ENCODE measurements around the gene CLCN7. TPM values are rescaled to one million over a fixed set of nuclear protein-coding genes. Genes with fewer than 3 reads are reported as not detected.

The CLCN7 gene
- total RNA-seq, 1 donor from 2014 or later: 98.1 TPM

DNA sequence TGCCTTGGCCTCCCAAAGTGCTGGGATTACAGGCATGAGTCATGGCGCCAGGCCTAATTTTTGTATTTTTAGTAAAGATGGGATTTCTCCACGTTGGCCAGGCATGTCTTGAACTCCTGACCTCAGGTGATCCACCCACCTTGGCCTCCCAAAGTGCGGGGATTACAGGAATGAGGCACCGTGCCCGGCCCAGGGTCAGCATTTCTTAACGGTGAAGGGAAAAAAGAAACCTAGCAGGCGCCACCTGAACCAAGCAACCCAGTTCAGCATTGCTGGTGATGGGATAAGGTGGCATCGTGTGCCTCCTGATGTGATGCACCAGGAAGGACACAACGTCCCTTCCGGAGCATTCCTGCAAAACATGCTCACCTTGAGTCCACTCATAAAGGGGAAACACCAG, 2.2 kb upstream of the CLCN7 start:
- Mint-ChIP-seq H3K27ac (no peak overlapping the region), H3K36me3 (no peaks in the 10 kb centered on the region), H3K9me3 (no peaks in the 10 kb centered on the region)

GRCh38 chr16:1475552-1476114, 805 bp upstream of the CLCN7 start:
- no peaks in the 10 kb centered on the region for H3K36me3 Mint-ChIP-seq
- peaks cover 5% of the 10 kb centered on the region for H3K4me1 Mint-ChIP-seq (ENCODE audit: unreplicated experiment)
- peak overlapping the region; percentile 88 for H3K4me3 Mint-ChIP-seq
- H3K27me3 Mint-ChIP-seq: no peaks in the 10 kb centered on the region
- H3K9me3 Mint-ChIP-seq: no peaks in the 10 kb centered on the region
- DNase-seq (ENCODE audit: extremely low spot score, unreplicated experiment): no peak
- TF ChIP-seq, protein P1, sequence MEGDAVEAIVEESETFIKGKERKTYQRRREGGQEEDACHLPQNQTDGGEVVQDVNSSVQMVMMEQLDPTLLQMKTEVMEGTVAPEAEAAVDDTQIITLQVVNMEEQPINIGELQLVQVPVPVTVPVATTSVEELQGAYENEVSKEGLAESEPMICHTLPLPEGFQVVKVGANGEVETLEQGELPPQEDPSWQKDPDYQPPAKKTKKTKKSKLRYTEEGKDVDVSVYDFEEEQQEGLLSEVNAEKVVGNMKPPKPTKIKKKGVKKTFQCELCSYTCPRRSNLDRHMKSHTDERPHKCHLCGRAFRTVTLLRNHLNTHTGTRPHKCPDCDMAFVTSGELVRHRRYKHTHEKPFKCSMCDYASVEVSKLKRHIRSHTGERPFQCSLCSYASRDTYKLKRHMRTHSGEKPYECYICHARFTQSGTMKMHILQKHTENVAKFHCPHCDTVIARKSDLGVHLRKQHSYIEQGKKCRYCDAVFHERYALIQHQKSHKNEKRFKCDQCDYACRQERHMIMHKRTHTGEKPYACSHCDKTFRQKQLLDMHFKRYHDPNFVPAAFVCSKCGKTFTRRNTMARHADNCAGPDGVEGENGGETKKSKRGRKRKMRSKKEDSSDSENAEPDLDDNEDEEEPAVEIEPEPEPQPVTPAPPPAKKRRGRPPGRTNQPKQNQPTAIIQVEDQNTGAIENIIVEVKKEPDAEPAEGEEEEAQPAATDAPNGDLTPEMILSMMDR (conservative IDR thresholded peaks at IDR 0.05): no peak
- peak overlapping the region; percentile 81 for H3K27ac Mint-ChIP-seq

More for the DNA sequence above, 2.2 kb upstream of the CLCN7 start:
- TF ChIP-seq, protein P1 (conservative IDR thresholded peaks at IDR 0.05): no peak
- H3K4me1 Mint-ChIP-seq (ENCODE audit: unreplicated experiment): peaks cover 5% of the 10 kb centered on the region
- H3K27me3 Mint-ChIP-seq: peaks cover 7% of the 10 kb centered on the region
- H3K4me3 Mint-ChIP-seq: no peak overlapping the region
- DNase-seq (ENCODE audit: extremely low spot score, unreplicated experiment): no peak

GRCh38 chr16:1474082-1474795, 589 bp downstream of the CLCN7 start:
- Mint-ChIP-seq H3K27me3 (no peaks in the 10 kb centered on the region), H3K9me3 (no peaks in the 10 kb centered on the region), H3K4me1 (ENCODE audit: unreplicated experiment) (peaks cover 13% of the 10 kb centered on the region), H3K4me3 (peak overlapping the region; percentile 89), H3K27ac (peak overlapping the region; percentile 85), H3K36me3 (no peaks in the 10 kb centered on the region)
- DNase-seq (ENCODE audit: extremely low spot score, unreplicated experiment): no peak
- TF ChIP-seq, protein P1 (conservative IDR thresholded peaks at IDR 0.05): no peak

- no peaks in the 10 kb centered on the region for H3K36me3 Mint-ChIP-seq
- H3K9me3 Mint-ChIP-seq: no peaks in the 10 kb centered on the region
- peak overlapping the region; percentile 84 for H3K27ac Mint-ChIP-seq
- no peak for DNase-seq (ENCODE audit: extremely low spot score, unreplicated experiment)
- H3K4me1 Mint-ChIP-seq (ENCODE audit: unreplicated experiment): peaks cover 13% of the 10 kb centered on the region
- TF ChIP-seq, protein P1 (conservative IDR thresholded peaks at IDR 0.05): no peak
- H3K27me3 Mint-ChIP-seq: no peaks in the 10 kb centered on the region
- H3K4me3 Mint-ChIP-seq: peak overlapping the region; percentile 82
Measured at GRCh38 chr16:1472974-1473373, 1.9 kb downstream of the CLCN7 start.

- H3K27ac Mint-ChIP-seq: peak overlapping the region; percentile 68
- H3K36me3 Mint-ChIP-seq: no peaks in the 10 kb centered on the region
- peak overlapping the region; percentile 28 for H3K4me3 Mint-ChIP-seq
- DNase-seq (ENCODE audit: extremely low spot score, unreplicated experiment): peak; percentile 62
- H3K4me1 Mint-ChIP-seq (ENCODE audit: unreplicated experiment): peaks cover 13% of the 10 kb centered on the region
- H3K9me3 Mint-ChIP-seq: no peaks in the 10 kb centered on the region
- no peaks in the 10 kb centered on the region for H3K27me3 Mint-ChIP-seq
- TF ChIP-seq, protein P1 (conservative IDR thresholded peaks at IDR 0.05): no peak
Measured at GRCh38 chr16:1471569-1472194, 3.1 kb downstream of the CLCN7 start.
